22Rv1 (cell line): ENCODE measurements around the gene EIF2A.

ENCODE experiments used
- H3K27ac ChIP-seq: fragments of 450-650 bp; 2 replicates; pipeline ENCODE4 v1.5.1; 2017
- ZFX ChIP-seq: fragments of 450-650 bp; IDR thresholded peaks from 2 replicates; pipeline ENCODE4 v1.6.1; 2017; ENCODE audit warnings: antibody characterized with exemption, borderline replicate concordance
- TF ChIP-seq, protein P1 (sequence below): fragments of 450-650 bp; IDR thresholded peaks from 2 replicates; pipeline ENCODE4 v1.5.1; 2017; ENCODE audit warnings: mild to moderate bottlenecking

Gene EIF2A

DNA sequence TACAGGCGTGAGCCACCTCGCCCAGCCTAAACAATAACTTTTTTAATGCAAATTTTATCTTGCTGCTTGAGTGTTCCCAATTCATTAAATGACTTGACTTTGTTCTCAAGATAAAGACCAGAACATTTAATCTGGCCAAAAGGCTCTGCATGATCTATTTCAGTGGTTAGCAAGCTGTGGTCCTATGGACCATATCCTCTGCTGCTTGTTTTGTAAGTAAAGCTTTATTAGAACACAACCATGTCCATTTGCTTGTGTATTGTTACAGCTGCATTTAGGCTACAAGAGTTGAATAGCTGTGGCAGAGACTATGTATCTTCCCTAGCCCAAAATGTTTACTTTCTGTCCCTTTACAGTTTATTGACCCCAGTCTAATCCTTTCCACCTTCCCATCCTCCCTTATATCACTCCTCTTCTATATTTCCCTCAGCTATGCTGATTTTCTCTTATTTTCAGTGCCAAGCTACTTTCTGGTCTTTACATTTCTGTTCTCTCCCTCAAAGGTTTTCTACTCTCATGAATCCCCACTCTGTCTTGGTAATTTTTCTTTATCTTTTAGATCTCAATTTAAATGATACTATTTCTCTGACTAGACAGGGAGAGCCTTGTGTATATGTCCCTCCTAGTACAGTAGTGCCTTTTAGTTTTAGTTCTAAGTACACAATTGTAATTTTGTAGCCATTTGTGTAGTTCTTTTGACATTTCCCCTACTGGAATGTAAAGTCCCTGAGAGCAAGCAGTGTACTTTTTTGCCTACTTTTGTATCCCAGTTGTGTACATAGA is 79.8 kb downstream of the EIF2A start:
- TF ChIP-seq ZFX: no peak
- TF ChIP-seq, protein P1, sequence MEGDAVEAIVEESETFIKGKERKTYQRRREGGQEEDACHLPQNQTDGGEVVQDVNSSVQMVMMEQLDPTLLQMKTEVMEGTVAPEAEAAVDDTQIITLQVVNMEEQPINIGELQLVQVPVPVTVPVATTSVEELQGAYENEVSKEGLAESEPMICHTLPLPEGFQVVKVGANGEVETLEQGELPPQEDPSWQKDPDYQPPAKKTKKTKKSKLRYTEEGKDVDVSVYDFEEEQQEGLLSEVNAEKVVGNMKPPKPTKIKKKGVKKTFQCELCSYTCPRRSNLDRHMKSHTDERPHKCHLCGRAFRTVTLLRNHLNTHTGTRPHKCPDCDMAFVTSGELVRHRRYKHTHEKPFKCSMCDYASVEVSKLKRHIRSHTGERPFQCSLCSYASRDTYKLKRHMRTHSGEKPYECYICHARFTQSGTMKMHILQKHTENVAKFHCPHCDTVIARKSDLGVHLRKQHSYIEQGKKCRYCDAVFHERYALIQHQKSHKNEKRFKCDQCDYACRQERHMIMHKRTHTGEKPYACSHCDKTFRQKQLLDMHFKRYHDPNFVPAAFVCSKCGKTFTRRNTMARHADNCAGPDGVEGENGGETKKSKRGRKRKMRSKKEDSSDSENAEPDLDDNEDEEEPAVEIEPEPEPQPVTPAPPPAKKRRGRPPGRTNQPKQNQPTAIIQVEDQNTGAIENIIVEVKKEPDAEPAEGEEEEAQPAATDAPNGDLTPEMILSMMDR: no peak
- no peak overlapping the region for H3K27ac ChIP-seq

DNA sequence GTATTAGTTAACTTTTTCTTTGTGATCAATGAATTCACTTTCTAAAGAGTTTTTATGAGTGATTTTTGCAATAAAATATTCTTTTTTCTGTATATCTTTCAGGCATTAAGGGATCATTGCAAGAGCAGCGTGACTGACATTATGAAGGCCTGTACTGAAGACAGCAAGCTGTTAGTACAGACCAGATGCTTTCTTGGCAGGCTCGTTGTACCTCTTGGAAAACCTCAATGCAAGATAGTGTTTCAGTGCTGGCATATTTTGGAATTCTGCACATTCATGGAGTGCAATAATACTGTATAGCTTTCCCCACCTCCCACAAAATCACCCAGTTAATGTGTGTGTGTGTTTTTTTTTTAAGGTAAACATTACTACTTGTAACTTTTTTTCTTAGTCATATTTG is 81.0 kb downstream of the EIF2A start:
- TF ChIP-seq, protein P1: no peak
- TF ChIP-seq ZFX: no peak
- no peak overlapping the region for H3K27ac ChIP-seq

DNA sequence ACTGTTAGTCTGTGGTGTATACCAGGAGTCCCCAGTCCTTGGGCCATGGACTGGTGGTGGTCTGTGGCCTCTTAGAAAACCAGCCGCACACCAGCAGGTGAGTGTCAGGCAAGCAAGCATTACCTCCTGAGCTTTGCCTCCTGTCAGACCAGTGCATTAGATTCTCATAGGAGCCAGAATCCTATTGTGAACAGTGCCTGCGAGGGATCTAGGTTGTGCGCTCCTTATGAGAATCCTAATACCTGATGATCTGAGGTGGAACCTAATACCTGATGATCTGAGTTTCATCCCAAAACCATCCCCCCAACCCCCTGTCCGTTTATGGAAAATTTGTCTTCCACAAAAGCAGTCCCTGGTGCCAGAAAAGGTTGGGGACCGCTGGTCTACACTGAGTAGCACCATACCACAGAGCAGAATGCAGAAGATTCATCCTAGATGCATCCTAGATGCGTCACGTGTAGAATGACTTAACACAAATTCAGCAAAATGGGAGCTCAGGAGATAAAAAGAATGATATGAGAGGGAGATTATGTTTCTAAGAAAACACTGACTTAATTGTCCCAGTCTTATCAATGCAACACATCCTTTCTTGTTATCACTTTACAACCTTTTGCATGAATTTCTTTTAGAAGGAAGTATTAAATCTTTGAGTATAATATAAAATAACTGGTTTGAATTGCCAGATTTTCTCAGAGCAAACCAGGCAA is 85.1 kb downstream of the EIF2A start:
- no peak for TF ChIP-seq ZFX
- TF ChIP-seq, protein P1: no peak
- no peak overlapping the region for H3K27ac ChIP-seq

DNA sequence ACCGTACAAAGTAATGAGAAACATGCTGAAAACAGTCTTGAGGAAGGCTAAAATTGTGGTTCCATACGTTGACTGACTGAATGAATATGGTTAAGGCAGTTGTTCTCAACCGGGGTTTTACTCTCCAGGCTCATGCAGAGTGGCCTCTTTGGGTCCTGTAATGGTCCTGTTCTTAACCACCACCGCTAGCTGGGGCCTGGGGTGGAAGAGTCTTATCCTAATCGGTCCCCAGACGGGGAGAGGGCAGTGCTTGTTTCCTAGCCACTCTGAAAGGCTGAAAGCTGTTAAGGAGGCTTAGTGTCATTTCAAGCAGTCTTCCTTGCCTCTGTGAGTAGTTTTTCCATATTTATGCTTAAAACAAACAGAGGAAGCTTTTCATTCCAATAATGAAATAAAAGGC is 88.5 kb downstream of the EIF2A start:
- H3K27ac ChIP-seq: no peak overlapping the region

DNA sequence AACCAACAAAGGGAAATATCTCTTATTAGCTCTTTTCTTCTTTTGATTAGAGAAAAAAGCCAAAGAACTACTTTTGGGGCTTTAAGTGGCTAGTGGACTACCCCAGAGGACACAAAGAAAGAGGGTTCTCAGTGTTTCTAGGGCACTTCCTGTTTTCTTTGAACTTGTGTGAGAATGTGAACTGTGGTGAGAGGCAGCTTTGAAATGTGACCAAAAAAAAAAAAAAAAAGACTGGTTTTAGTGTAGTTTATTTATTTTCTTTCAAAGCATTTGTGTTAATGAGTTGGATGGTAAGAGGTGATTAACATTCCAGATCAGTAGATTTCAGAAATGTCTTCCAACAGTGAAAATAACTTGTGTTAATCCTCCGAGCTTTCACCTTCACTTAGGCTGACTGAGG is 88.9 kb downstream of the EIF2A start:
- no peak overlapping the region for H3K27ac ChIP-seq
- TF ChIP-seq, protein P1: no peak
- TF ChIP-seq ZFX: no peak

More for the DNA sequence above, 88.5 kb downstream of the EIF2A start:
- TF ChIP-seq, protein P1: no peak
- TF ChIP-seq ZFX: no peak
